GM23248 (cell line): Measurements from ENCODE around the gene C19orf33.

Experiments
- EZH2 ChIP-seq: fragments of 200-600 bp; sonication (generic); IDR thresholded peaks from 2 replicates; pipeline ENCODE4 v1.6.1; 2018; ENCODE audit warnings: antibody characterized with exemption, mild to moderate bottlenecking; ENCODE audit not compliant: insufficient read depth, poor library complexity, severe bottlenecking
- EZH2phosphoT487 ChIP-seq: fragments of 200-600 bp; sonication (generic); IDR thresholded peaks from 2 replicates; pipeline ENCODE4 v1.6.1; 2018; ENCODE audit warnings: antibody characterized with exemption, moderate library complexity, mild to moderate bottlenecking, low read depth; ENCODE audit not compliant: insufficient read depth

DNA sequence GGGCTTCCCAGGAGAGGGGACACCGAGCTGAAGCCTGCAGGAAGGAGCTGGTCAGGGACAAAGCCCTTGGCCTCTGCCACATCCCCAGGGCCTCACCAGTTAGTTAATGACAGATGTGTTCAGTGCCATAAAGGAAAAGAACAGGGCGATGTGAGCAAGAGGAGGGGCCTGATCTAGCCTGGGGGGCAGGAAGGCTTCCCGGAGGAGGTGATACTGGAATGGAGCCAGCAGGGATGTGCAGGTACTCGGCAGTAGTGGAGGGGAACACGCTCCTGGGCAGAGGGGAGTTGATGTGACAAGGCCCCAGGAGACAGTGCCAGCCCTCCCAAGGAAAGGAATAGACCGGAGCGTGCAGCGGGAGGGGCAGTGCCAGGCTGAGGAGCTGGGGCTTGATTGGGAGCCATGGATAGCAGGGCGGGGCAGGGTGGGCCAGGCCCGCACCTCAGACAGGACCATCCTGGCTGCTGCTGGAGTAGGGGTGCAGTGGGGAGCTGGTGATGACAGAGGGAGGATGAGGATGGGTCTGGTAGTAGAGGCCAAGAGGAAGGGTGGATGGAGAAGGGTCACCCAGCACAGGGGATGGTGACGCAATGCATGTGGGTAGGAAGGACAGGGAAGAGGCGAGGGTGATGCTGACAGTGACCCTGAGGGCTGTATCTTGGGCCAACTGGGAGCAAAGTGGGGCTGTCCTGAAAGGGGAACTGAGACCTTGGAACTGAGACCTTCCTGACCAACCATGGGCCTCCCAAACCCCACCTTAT, 4.1 kb downstream of the C19orf33 start:
- no peak for TF ChIP-seq EZH2
- TF ChIP-seq EZH2phosphoT487 = no peak
